HG03159 (cell line): ENCODE results near the gene COG3.

Experiments
- ATAC-seq: cut with Tn5 transposase; IDR thresholded peaks from one replicate; pipeline ENCODE4 v1.9.1; 2021; ENCODE audit warnings: mild to moderate bottlenecking, moderate library complexity; ENCODE audit not compliant: unreplicated experiment

COG3 gene

GRCh38 chr13:45544520-45544919, 79.8 kb downstream of the COG3 start:
- no peak for ATAC-seq

DNA sequence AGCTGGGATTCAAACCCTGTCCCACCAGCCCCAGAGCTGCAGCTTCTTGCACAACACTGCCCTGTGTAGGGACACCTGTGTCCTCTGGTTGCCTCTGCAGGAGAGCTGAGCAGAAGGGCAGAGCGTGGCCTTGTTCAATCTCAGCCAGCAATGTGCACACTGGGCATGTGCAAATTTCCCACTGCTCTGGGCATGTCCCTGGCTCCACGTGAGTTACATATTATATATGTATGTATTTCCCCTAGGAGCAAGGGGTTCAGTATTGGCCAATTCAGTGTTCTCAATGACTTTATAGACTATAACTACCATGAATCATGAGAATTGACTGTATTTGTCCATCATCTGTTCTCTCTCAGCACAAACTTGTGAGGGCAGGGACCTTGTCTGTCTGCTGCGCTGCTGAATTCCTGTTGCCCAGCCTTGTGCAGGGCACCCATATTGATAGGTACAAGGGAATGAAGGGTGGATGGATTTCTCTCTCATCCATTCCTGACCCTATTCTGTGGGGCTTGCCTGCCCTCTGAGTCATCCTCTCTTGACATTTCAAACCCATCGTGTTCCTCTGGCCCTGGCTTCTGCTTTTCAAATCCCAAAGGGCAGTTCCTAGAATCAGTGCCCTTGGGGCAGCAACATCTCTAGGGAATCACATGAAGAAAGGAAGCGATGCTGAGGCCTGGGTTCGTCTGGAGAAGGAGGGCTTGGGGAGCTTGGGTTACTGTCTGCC, 81.1 kb downstream of the COG3 start:
- ATAC-seq, result no peak

DNA sequence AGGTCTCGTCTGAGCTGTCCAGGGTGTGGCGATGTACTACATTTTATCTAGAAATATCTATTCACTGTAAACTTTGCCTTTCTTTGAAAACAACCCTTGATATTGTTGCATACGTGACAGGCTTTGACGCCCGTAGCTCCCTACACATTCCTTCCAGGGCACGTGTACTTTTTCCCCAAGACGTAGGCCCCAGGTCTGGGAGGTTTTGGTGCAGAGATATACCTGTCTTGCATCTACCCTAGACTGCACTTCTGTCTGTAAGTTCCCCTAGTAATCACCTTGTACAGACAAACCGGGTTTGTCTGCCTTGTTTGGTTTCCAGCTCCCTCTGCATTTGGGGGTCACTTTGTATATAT, 81.6 kb downstream of the COG3 start:
- ATAC-seq, result no peak

DNA sequence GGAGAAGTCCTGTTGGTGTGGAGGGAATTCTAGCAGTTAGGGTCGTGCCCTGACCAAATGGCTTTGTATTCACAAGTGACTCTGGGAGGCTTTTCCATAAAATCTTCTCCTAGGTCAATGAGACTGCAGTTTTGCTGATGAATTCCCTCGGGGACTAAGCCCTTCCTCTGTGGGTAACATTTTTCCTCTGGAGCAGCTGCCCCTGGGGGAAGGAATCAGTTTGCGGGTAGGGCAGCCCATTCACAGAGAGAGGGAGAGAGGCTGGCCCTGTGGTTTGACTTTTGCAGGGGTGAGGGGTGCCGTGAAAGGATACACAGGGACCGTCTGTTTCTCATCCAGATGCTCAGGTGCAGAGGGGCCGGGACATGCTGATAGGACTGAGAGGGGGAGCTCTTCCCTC, 83.5 kb downstream of the COG3 start:
- ATAC-seq, result no peak

- no peak for ATAC-seq
These were observed 89.9 kb downstream of the COG3 start for GRCh38 chr13:45554604-45555109.

DNA sequence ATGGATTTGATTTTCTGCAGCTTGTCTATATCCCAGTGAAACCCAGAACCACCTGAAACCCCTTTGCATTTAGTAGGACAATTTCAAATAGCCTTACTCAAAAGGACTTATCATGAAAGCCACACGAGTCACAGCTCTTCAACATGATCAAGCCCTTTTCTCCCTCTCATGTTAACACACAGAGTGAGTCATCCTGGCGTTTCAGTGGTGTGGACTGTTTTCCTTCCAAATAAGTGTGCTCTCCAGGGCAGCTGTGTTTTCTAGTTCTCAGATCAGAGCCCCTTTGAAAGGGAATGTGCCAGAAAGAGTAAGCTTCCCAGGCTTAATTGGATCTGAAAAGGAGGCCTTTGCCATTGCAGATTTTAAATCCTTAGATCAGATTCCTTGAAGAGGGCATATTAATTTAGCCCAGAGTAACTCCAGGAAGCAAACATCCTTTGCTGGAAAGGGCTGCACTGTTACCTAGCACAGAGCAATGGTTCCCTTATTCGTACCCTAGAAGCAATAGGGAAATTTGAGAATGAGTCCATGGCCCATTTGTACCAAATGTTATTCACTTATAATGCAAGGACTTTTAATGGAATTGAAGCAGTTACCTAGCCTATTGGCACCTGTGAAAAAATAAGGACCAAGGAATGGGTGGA, 99.5 kb downstream of the COG3 start:
- no peak for ATAC-seq

DNA sequence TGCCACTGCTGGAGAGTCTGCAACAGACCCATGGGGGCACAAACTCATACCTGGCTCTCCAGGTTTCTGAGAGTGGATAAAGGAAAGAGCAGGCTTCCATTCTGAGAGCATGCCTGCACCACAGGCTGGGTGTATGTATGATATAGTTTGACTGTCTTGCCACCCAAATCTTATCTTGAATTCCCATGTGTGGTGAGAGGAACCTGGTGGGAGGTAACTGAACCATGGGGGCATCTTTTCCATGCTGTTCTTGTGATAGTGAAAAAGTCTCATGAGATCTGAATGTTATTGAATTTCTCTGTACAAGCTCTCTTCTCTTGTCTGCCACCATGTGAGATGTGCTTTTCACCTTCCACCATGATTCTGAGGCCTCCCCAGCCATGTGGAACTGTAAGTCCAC, 100.6 kb downstream of the COG3 start:
- no peak for ATAC-seq

DNA sequence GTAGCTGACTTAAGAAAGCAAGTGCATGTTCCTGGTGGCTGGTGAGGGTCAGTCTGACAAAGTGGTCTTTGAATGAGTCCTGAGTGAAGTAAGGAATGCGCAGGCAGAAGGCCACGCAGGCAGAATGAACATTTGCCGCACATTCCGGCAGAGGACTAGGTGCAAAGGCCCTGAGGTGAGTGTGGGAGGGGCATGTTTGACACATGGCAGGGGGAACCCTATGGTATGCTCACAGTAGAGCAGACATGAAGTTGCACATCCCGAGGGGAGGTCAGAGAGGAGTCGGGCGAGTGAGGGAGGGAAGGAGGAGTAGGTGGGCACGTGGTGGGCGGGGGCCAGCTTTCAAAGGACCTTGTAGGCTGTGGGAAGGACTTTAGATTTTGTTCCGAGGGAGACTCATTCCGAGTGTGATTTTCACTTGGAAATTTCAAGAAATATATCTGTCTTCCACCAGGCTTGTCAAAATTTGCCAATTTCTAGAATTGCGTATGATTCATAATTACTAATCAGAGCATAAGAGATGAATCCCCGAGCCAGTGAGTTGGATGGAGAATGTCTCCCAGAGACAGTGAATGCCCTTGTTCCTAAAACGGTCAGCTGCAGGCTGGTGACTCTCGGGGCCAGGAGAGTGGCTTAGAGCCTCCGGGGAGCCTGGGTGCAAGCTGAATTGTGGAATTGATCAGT, 110.5 kb downstream of the COG3 start:
- no peak for ATAC-seq

DNA sequence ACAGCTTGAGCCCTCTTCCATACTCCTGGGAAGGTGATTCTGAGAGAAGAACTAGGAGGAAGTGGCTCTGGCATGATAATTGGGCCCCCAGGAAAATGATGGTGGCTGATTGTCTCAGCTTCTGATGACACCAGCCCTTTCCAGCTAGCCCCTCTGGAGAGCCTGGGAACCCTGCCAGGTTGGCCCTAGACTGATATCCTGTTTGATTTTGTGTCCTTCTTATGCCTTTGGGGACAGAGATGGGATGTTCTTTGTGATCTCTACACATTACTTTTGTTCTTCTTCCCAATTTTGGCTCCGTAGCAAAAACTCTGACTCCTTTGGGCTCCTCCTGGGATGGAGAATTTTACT, 111.1 kb downstream of the COG3 start:
- no peak for ATAC-seq

- no peak for ATAC-seq
These were observed 111.7 kb downstream of the COG3 start for GRCh38 chr13:45576466-45576865.

GRCh38 chr13:45582408-45583076, 117.8 kb downstream of the COG3 start:
- no peak for ATAC-seq

DNA sequence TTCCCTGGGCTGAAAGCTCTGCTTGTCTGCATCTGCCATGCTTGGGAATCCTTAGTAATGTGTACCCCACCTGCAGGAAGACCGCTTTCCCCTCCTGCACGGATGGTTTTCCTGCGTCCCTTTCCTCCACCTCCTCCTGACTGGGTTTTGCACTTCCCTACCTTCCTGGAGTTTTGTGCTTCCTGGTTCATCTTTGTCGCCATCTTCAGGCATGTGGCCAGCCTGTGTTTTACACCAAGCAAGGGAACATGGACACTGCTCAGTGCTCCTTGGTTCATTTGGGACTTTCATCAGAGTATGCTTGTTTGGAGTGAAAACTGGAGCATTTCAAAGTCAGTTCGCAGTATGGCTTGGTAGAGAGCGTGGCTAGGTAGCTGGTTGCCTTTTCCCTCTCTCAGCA, 120.1 kb downstream of the COG3 start:
- ATAC-seq, result no peak
